Activated B cell treated with CpG ODN at 0.5 μM for 24 hours (primary cell): ENCODE results near the gene KDM8. TPM values are rescaled to one million over a fixed set of nuclear protein-coding genes. Genes with fewer than 3 reads are reported as not detected.
"Not testable (repeated sequence)": the region's sequence is repeated elsewhere in the genome, so short reads cannot be mapped to it uniquely, and the experiment has no call there.

ENCODE experiments used
- ATAC-seq: fragments of 200-7000 bp; cut with Tn5 transposase; one replicate; pipeline ENCODE4 v1.10.0; 2021; ENCODE audit warnings: low read depth, mild to moderate bottlenecking, moderate library complexity
- CTCF ChIA-PET: fragments of 350-600 bp; sonication (Branson Sonifier 250); formaldehyde crosslinking; loops from one replicate; lab custom pipeline; 2021; ENCODE audit warnings: antibody characterized with exemption; lab: Charles Lee
- POLR2A ChIA-PET: fragments of 350-600 bp; sonication (Branson Sonifier 250); formaldehyde crosslinking; loops from one replicate; lab custom pipeline; 2021; ENCODE audit warnings: antibody characterized with exemption; lab: Charles Lee
- DNase-seq: peaks from one replicate; pipeline ENCODE4 v3.0.0; 2022
- H3K27ac Mint-ChIP-seq: one replicate; pipeline ENCODE4 v1.8.0; 2020; ENCODE audit warnings: mixed read lengths
- H3K27me3 Mint-ChIP-seq: one replicate; pipeline ENCODE4 v1.8.0; 2021; ENCODE audit warnings: mixed read lengths
- H3K36me3 Mint-ChIP-seq: one replicate; pipeline ENCODE4 v1.8.0; 2021; ENCODE audit warnings: low read depth, mixed read lengths
- H3K4me1 Mint-ChIP-seq: one replicate; pipeline ENCODE4 v1.8.0; 2021; ENCODE audit warnings: mixed read lengths
- H3K4me3 Mint-ChIP-seq: one replicate; pipeline ENCODE4 v1.8.0; 2020; ENCODE audit warnings: mild to moderate bottlenecking, mixed read lengths
- H3K9me3 Mint-ChIP-seq: one replicate; pipeline ENCODE4 v1.8.0; 2020; ENCODE audit warnings: mixed read lengths
- intact Hi-C: fragments of 100-400 bp; cut with micrococcal nuclease; formaldehyde crosslinking; loops from one replicate; pipeline ENCODE4 v1.15.1; 2024
- total RNA-seq: library from RNA; stranded (reverse); gene quantifications from 2 replicates; pipeline ENCODE4 v1.2.3, GENCODE V29; 2022
- TF ChIP-seq, protein P1 (sequence below): fragments of 200-600 bp; IDR thresholded peaks from one replicate; pipeline ENCODE4 v1.8.0; 2022; ENCODE audit warnings: antibody characterized with exemption, mild to moderate bottlenecking

KDM8 gene
- total RNA-seq, 1 donor from 2014 or later: 17.9 TPM

DNA sequence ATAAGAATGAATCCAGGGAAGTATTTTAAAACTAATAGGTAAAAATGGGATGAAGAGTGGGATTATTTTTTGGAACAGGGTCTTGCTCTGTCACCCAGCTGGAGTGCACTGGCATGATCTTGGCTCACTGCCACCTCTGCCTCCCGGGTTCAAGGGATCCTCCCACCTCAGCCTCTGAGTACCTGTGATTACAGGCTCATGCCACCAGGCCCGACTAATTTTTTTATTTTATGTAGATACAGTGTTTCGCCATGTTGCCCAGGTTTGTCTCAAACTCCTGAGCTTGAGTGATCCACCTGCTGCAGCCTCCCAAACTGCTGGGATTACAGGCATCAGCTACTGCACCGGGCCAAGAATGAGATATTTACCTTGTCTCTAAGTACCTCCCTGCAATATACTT, 43.1 kb downstream of the KDM8 start:
- H3K27ac Mint-ChIP-seq: no peak overlapping the region
- TF ChIP-seq, protein P1, sequence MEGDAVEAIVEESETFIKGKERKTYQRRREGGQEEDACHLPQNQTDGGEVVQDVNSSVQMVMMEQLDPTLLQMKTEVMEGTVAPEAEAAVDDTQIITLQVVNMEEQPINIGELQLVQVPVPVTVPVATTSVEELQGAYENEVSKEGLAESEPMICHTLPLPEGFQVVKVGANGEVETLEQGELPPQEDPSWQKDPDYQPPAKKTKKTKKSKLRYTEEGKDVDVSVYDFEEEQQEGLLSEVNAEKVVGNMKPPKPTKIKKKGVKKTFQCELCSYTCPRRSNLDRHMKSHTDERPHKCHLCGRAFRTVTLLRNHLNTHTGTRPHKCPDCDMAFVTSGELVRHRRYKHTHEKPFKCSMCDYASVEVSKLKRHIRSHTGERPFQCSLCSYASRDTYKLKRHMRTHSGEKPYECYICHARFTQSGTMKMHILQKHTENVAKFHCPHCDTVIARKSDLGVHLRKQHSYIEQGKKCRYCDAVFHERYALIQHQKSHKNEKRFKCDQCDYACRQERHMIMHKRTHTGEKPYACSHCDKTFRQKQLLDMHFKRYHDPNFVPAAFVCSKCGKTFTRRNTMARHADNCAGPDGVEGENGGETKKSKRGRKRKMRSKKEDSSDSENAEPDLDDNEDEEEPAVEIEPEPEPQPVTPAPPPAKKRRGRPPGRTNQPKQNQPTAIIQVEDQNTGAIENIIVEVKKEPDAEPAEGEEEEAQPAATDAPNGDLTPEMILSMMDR: no peak
- ATAC-seq (no peak), DNase-seq (no peak)
- ChIA-PET CTCF (interaction anchor here (1.2 kb wide), 1 partner anchor 12 kb away, joined by 4 read pairs; no protein-coding TSS in a partner anchor), POLR2A (no interaction called here)
- peaks cover 5% of the 10 kb centered on the region for H3K9me3 Mint-ChIP-seq
- H3K4me1 Mint-ChIP-seq: peaks cover 63% of the 10 kb centered on the region
- no peaks in the 10 kb centered on the region for H3K27me3 Mint-ChIP-seq
- peaks cover 41% of the 10 kb centered on the region for H3K36me3 Mint-ChIP-seq
- H3K4me3 Mint-ChIP-seq: no peak overlapping the region
- intact Hi-C loops: no loop called here

DNA sequence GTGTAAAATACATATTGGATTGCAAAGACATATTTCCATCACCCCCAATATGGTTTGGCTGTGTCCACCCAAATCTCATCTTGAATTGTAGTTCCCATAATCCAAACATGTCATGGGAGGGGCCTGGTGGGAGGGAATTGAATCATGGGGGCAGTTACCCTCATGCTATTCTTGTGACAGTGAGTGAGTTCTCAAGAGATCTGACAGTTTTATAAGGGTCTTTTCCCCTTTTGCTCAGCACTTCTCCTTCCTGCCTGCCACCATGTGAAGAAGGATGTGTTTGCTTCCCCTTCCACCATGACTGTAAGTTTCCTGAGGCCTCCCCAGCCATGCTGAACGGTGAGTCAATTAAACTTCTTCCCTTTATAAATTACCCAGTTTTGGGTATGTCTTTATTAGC, 43.8 kb downstream of the KDM8 start:
- intact Hi-C loops, H3K9me3 Mint-ChIP-seq, DNase-seq, H3K27me3 Mint-ChIP-seq, POLR2A ChIA-PET: not testable (repeated sequence)
- Mint-ChIP-seq H3K4me3 (peak overlapping the region; percentile 44), H3K36me3 (peaks cover 41% of the 10 kb centered on the region), H3K4me1 (peaks cover 68% of the 10 kb centered on the region), H3K27ac (peak overlapping the region; percentile 80)
- ATAC-seq: peak; percentile 15
- CTCF ChIA-PET: interaction anchor here (0.6 to 1.2 kb wide), 2 partner anchors 12 to 213 kb away, joined by 3 to 4 read pairs; no protein-coding TSS in a partner anchor

DNA sequence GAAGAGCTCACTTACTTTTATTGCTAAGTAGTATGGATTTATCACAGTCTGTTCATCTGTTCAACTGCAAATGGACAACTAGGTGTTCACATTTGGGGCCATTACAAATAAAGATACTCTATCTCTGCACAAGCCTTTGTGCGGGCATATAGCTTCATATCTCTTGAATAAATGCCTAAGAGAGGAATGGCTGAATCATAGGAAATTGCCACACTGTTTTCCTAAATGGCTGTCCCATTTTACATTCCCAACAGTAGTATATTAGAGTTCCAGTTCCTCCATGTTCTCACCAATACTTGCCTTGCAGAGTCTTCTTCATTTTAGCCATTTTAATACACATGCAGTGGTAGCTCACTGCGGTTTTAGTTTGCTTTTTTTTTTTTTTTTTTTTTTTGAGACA, 44.7 kb downstream of the KDM8 start:
- ChIA-PET POLR2A (interaction anchor here (0.6 to 0.7 kb wide), 2 partner anchors 40 to 62 kb away, joined by 3 read pairs; no protein-coding TSS in a partner anchor), CTCF (interaction anchor here (4.0 kb wide), 1 partner anchor 13 kb away, joined by 14 read pairs; no protein-coding TSS in a partner anchor)
- Mint-ChIP-seq H3K4me3 (no peak overlapping the region), H3K27me3 (no peaks in the 10 kb centered on the region), H3K27ac (no peak overlapping the region), H3K4me1 (peaks cover 66% of the 10 kb centered on the region), H3K36me3 (peaks cover 45% of the 10 kb centered on the region), H3K9me3 (peaks cover 5% of the 10 kb centered on the region)
- intact Hi-C loops: no loop called here
- ATAC-seq (no peak), DNase-seq (no peak)
- TF ChIP-seq, protein P1: no peak

DNA sequence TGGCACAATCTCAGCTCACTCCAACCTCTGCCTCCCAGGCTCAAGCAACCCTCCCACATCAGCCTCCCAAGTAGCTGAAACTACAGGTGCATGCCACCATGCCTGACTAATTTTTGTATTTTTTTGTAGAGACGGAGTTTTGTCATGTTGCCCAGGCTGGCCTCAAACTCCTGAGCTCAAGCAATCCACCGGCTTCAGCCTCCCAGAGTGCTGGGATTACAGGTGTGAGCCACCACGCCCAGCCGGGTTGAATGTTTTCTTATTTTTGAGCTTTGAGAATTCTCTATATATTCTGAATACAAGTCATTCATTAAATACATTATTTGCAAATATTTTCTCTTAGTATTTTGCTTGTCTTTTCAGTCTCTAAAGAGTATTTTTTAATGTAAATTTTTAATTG, 45.6 kb downstream of the KDM8 start:
- ChIA-PET CTCF (interaction anchor here (1.2 to 4.0 kb wide), 2 partner anchors 12 to 14 kb away, joined by 3 to 14 read pairs; no protein-coding TSS in a partner anchor), POLR2A (interaction anchor here (0.6 to 1.1 kb wide), 3 partner anchors 13 to 69 kb away, joined by 3 read pairs; no protein-coding TSS in a partner anchor)
- intact Hi-C loops, H3K4me3 Mint-ChIP-seq, H3K9me3 Mint-ChIP-seq, H3K27me3 Mint-ChIP-seq, ATAC-seq, DNase-seq: not testable (repeated sequence)
- peaks cover 66% of the 10 kb centered on the region for H3K4me1 Mint-ChIP-seq
- H3K36me3 Mint-ChIP-seq: peaks cover 51% of the 10 kb centered on the region
- peak overlapping the region; percentile 24 for H3K27ac Mint-ChIP-seq

DNA sequence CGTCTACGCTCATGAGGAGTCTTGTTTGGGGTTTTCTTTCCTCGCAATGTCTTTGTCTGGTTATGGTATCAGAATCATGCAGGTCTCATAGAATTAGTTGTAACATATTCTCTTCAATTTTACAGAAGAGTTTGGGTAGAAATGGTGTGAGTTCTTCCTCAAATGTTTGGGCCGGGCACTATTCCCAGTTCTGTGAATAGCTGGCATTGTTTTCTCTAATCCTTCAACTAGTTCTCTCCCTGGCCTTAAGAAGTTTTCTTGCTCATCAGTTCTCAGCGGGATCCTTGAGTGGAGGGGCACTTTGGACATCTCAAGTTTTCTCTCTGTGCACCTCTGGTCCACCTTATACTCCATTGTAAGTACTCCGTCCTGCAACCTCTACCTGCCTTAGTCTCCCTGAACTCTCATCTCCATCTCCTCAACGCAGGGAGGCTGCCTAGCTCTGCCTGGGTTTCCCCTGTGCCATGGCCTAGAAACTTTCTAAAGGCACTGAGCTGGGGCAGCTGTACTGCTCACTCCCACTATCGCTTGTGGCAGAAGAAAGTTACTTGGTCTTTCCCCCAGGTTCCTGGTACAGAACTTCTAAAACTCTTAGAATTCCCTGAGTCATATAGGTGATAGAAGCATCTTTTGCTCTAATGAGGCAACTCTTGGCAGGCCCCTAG, 48.3 kb downstream of the KDM8 start:
- peaks cover 64% of the 10 kb centered on the region for H3K36me3 Mint-ChIP-seq
- CTCF ChIA-PET: interaction anchor here (4.0 kb wide), 1 partner anchor 17 kb away, joined by 14 read pairs; no protein-coding TSS in a partner anchor
- H3K27ac Mint-ChIP-seq: peak overlapping the region; percentile 54
- DNase-seq: no peak
- intact Hi-C loops: loop anchor here (5.0 kb wide), 1 partner anchor 66 kb away; no protein-coding TSS in a partner anchor
- ATAC-seq: no peak
- peak overlapping the region; percentile 48 for H3K4me3 Mint-ChIP-seq
- POLR2A ChIA-PET: interaction anchor here (0.9 to 5.5 kb wide), 4 partner anchors 9 to 95 kb away, joined by 3 to 52 read pairs (median 3); partner anchors contain the start of gene KDM8
- peaks cover 74% of the 10 kb centered on the region for H3K4me1 Mint-ChIP-seq
- TF ChIP-seq, protein P1: no peak
- no peaks in the 10 kb centered on the region for H3K27me3 Mint-ChIP-seq
- peaks cover 5% of the 10 kb centered on the region for H3K9me3 Mint-ChIP-seq

DNA sequence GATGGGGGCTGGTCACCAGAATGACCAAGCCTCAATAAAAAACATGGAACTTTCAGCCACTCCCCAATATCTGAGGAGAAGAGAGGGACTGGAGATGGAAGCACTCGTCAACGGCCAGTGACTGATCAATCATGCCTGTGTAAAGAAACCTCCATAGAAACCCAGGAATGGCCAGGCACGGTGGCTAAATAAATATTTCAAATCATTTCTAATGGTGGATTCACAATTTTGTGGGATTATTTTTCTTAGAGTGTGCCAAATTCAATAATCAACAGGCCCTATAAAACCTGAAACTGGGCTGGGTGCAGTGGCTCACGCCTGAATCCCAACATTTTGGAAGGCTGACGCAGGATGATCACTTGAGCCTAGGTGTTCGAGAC, 48.9 kb downstream of the KDM8 start:
- no peaks in the 10 kb centered on the region for H3K27me3 Mint-ChIP-seq
- intact Hi-C loops: loop anchor here (5.0 kb wide), 1 partner anchor 65 kb away; no protein-coding TSS in a partner anchor
- peak overlapping the region; percentile 48 for H3K4me3 Mint-ChIP-seq
- ATAC-seq (no peak), DNase-seq (no peak)
- POLR2A ChIA-PET: interaction anchor here (1.5 to 5.5 kb wide), 3 partner anchors 10 to 16 kb away, joined by 3 to 52 read pairs (median 18); partner anchors contain the start of gene NSMCE1
- H3K27ac Mint-ChIP-seq: peak overlapping the region; percentile 54
- TF ChIP-seq, protein P1: no peak
- H3K4me1 Mint-ChIP-seq: peaks cover 69% of the 10 kb centered on the region
- H3K36me3 Mint-ChIP-seq: peaks cover 64% of the 10 kb centered on the region
- peaks cover 2% of the 10 kb centered on the region for H3K9me3 Mint-ChIP-seq
- CTCF ChIA-PET: interaction anchor here (4.0 kb wide), 1 partner anchor 17 kb away, joined by 14 read pairs; no protein-coding TSS in a partner anchor
